IPS-18a (cell line): ENCODE results near the gene PIGH.
"Not testable (repeated sequence)": the region's sequence is repeated elsewhere in the genome, so short reads cannot be mapped to it uniquely, and the experiment has no call there.

Experiments
- H3K27ac ChIP-seq: one replicate; pipeline ENCODE4 v1.5.1; 2013; ENCODE audit warnings: low read length
- H3K27me3 ChIP-seq: one replicate; pipeline ENCODE4 v1.6.1; 2013; ENCODE audit warnings: mild to moderate bottlenecking, low read length; ENCODE audit not compliant: control insufficient read depth, insufficient read depth
- H3K36me3 ChIP-seq: one replicate; pipeline ENCODE4 v1.6.1; 2013; ENCODE audit warnings: low read depth, low read length; ENCODE audit not compliant: control insufficient read depth
- H3K4me1 ChIP-seq: one replicate; pipeline ENCODE4 v1.6.1; 2013; ENCODE audit warnings: low read depth, low read length; ENCODE audit not compliant: control insufficient read depth
- H3K4me3 ChIP-seq: one replicate; pipeline ENCODE4 v1.5.1; 2013; ENCODE audit warnings: low read length
- H3K9ac ChIP-seq: one replicate; pipeline ENCODE4 v1.6.1; 2013; ENCODE audit warnings: mild to moderate bottlenecking, low read length, moderate library complexity
- H3K9me3 ChIP-seq: one replicate; pipeline ENCODE4 v1.6.1; 2013; ENCODE audit warnings: low read depth, low read length; ENCODE audit not compliant: control insufficient read depth

The PIGH gene

DNA sequence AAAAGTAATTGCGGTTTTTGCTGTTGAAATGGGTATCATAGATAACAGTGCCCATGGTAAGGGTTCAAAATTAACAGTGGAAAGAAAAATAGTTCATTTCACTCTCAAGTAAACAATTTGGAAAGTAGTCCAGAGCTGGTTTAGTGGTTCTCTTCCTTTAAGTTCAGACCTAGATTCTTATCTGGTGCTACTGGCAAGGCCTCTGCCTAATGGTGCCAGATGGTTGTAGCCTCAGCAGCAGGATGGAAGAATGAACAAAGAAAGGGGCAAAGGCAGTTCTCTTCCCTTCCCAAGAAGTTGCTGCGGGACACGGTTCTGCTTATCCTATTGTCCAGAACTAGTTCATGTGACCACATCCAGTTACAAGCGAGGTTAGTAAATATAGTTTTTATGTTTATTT, 30.1 kb upstream of the PIGH start:
- Histone ChIP-seq H3K27ac (no peak overlapping the region), H3K4me3 (no peak overlapping the region), H3K4me1 (no peaks in the 10 kb centered on the region), H3K9ac (no peak overlapping the region), H3K9me3 (no peaks in the 10 kb centered on the region), H3K27me3 (no peaks in the 10 kb centered on the region), H3K36me3 (no peaks in the 10 kb centered on the region)

DNA sequence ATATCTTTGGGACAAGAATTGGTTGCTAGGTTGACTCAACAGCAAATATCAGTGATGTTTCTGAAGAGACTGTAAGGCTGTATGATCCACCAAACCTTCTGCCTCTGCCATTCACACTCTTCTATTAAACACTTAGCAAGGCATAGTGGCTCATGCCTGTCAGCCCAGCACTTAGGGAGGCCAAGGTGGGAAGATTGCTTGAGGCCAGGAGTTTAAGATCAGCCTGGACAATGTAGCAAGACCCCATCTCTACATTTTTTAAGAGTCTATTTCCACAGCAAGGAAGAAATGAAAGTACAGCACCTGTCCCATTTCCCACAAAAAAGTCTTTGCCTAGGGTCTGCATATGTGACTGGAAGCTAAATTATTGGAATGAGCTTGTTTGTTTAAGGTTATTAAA, 27.5 kb upstream of the PIGH start:
- Histone ChIP-seq H3K27ac (no peak overlapping the region), H3K9me3 (no peaks in the 10 kb centered on the region), H3K9ac (no peak overlapping the region), H3K27me3 (no peaks in the 10 kb centered on the region), H3K36me3 (no peaks in the 10 kb centered on the region), H3K4me1 (no peaks in the 10 kb centered on the region), H3K4me3 (no peak overlapping the region)

DNA sequence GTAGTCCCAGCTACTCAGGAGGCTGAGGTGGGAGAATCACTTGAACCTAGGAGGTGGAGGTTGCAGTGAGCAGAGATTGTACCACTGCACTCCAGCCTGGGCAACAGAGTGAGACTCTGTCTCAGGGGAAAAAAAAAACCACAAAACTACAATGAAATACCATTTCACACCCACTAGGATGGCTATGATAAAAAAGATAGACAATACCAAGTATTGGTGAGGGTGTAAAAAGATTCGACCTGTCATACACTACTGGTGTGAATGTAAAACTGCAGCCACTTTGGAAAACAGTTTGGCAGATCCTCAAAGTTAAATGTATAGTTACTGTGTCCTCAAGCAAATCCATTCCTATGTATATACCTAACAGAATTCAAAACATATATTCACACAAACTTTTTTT, 26.1 kb upstream of the PIGH start:
- H3K9ac ChIP-seq, H3K36me3 ChIP-seq, H3K9me3 ChIP-seq: not testable (repeated sequence)

DNA sequence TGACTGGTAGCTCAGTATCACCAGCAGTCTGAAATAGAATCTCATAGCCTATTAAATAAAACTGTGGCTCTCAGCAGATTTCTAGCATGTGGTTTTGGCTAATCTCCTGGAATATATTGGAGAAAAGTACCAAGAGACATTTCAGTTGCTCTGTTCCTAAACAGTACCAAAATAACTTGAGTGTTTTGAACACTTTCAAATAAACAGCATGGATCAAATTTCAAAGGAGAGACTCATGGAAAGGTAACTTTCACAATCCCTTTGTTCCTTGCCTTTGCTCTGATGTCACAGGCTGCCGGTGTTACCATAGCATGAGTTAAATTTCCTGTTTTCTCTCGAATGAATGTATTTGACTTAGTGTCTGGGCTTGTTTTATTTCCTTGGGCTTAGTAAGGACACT, 23.0 kb upstream of the PIGH start:
- H3K27me3 ChIP-seq = peaks cover 9% of the 10 kb centered on the region
- H3K27ac ChIP-seq = no peak overlapping the region
- H3K4me1 ChIP-seq = peaks cover 8% of the 10 kb centered on the region
- no peaks in the 10 kb centered on the region for H3K9me3 ChIP-seq
- no peak overlapping the region for H3K4me3 ChIP-seq
- H3K9ac ChIP-seq = peak overlapping the region; percentile 1
- no peaks in the 10 kb centered on the region for H3K36me3 ChIP-seq

More for the DNA sequence above, 26.1 kb upstream of the PIGH start:
- H3K27me3 ChIP-seq, H3K4me1 ChIP-seq, H3K4me3 ChIP-seq, H3K27ac ChIP-seq: not testable (repeated sequence)

DNA sequence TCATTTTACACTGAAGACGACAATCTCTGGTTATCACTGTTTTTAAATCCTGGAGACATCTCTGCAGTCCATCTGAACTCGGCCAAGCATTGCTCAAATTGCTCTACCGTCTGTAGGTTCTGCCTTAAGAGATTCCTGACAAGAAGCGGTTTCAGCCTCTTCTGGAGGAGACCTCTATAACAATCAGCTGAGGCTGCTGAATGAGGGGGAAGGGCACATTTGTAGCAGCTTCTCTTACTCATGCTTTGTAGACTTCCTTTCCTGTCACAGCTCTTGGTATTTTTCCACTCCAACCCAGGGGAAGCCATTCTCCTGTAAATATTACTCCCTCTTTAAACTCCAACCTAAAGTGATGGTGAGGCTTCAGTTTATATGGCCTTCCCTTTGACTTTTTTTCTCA, 22.6 kb upstream of the PIGH start:
- Histone ChIP-seq H3K4me3 (no peak overlapping the region), H3K36me3 (no peaks in the 10 kb centered on the region), H3K4me1 (peaks cover 8% of the 10 kb centered on the region), H3K9me3 (no peaks in the 10 kb centered on the region), H3K27me3 (peaks cover 9% of the 10 kb centered on the region), H3K9ac (peak overlapping the region; percentile 1), H3K27ac (no peak overlapping the region)

DNA sequence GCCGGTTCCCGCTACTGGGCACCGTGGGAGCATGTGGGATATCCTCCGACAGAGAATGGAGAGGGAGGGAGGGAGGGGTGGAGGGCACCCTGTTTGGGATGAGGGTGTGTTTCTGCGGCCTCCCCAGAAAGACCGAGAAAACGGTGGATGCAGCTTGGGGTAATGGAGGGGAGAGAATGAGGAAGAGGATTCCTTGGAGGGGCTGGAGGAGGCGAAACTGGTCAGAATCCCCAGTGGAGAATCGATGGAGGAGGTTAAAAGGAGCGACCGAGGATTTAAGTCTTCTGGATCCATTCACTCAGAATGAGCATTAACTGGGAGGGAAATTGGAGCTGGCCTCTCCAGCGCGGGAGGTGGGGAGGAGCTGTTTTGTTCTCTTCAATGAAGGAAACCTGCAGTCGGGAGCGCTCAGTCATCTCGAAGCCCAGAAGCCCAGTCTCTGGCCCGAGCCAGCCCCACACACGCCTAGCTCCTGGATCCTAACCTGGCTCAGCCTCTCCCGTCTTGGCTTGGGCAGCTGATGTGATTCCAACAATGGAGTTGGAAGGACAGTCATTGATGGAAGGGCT, 20.2 kb upstream of the PIGH start:
- Histone ChIP-seq H3K4me1 (peaks cover 8% of the 10 kb centered on the region), H3K27me3 (peaks cover 14% of the 10 kb centered on the region), H3K9ac (peak overlapping the region; percentile 70), H3K27ac (no peak overlapping the region), H3K36me3 (no peaks in the 10 kb centered on the region), H3K4me3 (peak overlapping the region; percentile 84), H3K9me3 (no peaks in the 10 kb centered on the region)

DNA sequence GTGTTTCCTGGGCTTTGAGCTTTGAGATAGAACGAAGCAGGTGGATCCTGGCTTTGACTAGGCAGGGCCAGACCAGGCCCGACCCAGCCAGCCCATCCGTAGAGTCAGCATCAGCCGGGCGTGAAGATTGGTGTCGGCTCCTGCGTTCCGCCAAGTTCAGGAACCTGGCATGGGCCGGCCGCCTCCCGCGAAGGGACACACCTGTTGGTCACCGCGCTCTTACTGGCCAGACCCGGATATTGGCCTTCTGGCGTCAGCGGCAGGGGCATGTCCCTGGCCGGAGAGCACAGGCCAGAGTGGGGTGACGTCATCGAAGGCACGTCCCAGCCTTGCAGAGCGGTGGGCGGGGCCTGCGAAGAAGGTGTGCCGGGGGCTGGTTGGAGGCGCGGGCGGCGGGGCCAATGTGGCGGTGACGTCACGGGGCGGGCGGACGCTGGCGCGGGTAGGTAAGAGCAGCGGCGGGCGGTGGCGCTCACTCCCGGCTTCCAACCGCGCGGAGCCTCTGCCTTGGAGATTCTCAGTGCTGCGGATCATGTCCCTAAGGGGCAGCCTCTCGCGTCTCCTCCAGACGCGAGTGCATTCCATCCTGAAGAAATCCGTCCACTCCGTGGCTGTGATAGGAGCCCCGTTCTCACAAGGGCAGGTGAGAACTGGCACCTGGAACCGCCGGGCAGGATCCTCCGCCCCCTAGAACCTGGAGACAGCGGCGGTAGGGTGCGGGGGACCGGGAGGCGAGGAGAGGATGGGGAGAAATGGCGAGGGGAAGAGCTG, 19.6 kb upstream of the PIGH start, which contains the start of gene ARG2:
Gene ARG2 (plus strand): TSS at position 475 of the 771 bp plus-strand sequence. CDS start 58 bp downstream, at position 533.
- H3K4me1 ChIP-seq = peaks cover 8% of the 10 kb centered on the region
- no peaks in the 10 kb centered on the region for H3K9me3 ChIP-seq
- peak within 1 kb of the TSS; percentile 84 for H3K4me3 ChIP-seq
- peak within 1 kb of the TSS; percentile 70 for H3K9ac ChIP-seq
- H3K27ac ChIP-seq = no peak within 1 kb of the TSS
- H3K27me3 ChIP-seq = peaks cover 14% of the 10 kb centered on the region
- H3K36me3 ChIP-seq = no peaks in the 10 kb centered on the region

DNA sequence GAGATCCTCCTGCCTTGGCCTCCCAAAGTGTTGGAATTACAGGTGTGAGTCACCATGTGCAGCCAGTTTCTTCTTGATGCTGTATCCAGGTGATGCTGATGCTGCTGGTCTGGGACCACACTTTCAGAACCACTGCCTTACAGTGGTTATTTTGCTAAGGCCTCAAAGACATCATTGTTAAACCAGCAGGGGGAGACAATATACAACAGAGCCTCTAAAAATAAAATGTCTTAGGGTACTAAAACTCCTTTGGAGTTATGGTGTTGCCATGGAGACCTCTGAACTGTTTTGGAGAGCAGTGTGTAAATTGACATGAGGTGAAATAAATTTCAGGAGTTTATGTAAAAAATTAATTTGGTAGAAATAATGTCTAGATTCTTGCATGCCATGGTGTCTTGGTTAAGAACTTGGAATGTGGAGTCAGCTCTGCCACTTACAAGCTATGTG, 18.6 kb upstream of the PIGH start:
- H3K9me3 ChIP-seq = no peaks in the 10 kb centered on the region
- H3K4me1 ChIP-seq = peaks cover 8% of the 10 kb centered on the region
- no peak overlapping the region for H3K27ac ChIP-seq
- no peak overlapping the region for H3K4me3 ChIP-seq
- peaks cover 15% of the 10 kb centered on the region for H3K27me3 ChIP-seq
- peak overlapping the region; percentile 70 for H3K9ac ChIP-seq
- H3K36me3 ChIP-seq = no peaks in the 10 kb centered on the region

DNA sequence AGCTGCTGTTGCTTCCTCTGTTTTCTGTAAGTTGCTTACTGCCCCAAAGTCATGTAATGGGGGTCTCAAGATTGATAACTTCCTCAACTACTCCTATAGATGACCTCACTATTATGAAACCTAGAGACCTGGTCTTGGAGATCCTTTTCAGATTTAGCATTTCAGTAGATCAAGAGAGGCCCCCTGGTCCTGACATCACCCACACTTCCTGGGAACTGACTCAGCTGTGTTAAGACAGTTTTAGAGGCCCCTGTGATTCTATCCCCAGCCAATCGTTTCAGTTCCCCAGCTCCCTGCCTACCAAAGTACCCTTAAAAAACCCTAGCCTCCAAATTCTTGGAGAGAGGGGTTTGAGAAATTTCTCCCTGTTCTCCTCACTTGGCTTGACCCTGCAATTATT, 10.4 kb upstream of the PIGH start:
- Histone ChIP-seq H3K27ac (no peak overlapping the region), H3K27me3 (peaks cover 76% of the 10 kb centered on the region), H3K4me3 (no peak overlapping the region), H3K9ac (no peak overlapping the region), H3K36me3 (no peaks in the 10 kb centered on the region), H3K9me3 (no peaks in the 10 kb centered on the region), H3K4me1 (no peaks in the 10 kb centered on the region)

DNA sequence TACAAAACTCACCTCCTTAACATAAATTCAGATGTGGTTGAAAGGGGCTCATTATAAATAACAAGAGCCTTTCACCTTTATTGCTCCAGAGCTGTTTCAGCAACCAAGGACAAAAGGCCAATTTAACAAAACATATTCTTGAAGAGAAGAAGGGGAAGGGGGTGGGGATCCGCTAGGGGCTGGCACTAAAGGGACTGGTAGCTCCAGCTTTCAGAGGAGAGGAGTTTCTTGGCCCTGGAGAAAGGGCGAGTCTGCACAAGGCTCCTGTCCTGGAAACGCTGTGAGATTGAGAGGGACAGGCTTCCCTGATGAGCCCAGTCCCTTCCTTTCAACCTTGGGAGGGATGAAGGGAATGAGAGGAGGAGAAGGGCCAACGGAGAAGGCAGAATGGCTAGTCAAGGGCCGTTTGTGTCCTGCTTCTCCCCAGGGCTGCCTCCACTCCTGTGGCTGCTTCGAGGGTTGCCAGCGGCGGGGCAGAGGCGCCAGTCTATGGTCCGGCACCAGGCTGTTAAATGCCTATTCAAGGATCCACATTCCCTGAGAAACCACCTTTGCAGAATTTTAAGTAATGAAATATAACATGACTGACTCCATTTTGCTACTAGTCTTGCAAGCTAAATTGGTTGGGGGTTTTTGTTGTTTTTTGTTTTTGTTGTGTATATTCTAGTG, 9.7 kb upstream of the PIGH start:
- Histone ChIP-seq H3K4me3 (no peak overlapping the region), H3K27me3 (peaks cover 83% of the 10 kb centered on the region)

DNA sequence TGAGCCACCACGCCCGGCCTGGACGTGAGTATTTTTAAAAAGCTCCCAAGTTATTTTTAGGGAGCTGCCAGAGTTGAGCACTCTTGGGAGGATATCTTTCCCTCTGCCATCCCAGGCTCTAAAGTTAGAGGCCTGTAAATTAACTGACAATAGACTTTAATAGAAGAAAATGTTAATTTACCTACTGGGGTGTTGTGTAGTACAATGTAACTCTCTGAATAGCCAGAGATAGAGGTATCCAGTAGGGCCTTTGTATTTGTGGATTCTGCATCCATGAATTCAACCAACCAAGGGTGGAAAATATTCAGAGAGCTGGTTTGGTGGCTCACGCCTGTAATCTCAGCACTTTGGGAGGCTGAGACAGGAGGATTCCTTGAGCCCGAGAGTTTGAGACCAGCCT, 7.6 kb upstream of the PIGH start:
- no peaks in the 10 kb centered on the region for H3K36me3 ChIP-seq
- H3K9ac ChIP-seq = no peak overlapping the region
- H3K9me3 ChIP-seq = no peaks in the 10 kb centered on the region
- H3K27me3 ChIP-seq = peaks cover 94% of the 10 kb centered on the region
- no peaks in the 10 kb centered on the region for H3K4me1 ChIP-seq
- no peak overlapping the region for H3K27ac ChIP-seq
- H3K4me3 ChIP-seq = no peak overlapping the region

More for the DNA sequence above, 9.7 kb upstream of the PIGH start:
- Histone ChIP-seq H3K4me1 (no peaks in the 10 kb centered on the region), H3K27ac (no peak overlapping the region), H3K36me3 (no peaks in the 10 kb centered on the region), H3K9me3 (no peaks in the 10 kb centered on the region), H3K9ac (no peak overlapping the region)
